NCI-H1092 (cell line): Measurements from ENCODE around the gene CGNL1.

Source experiments
- DNase-seq: peaks from one replicate; lab custom pipeline; 2025; lab: John Stamatoyannopoulos, UW

The CGNL1 gene

GRCh38 chr15:57424628-57425405 is 48.5 kb downstream of the CGNL1 start:
- DNase-seq, result no peak

- DNase-seq, result no peak
Measured at GRCh38 chr15:57425842-57426241, 49.5 kb downstream of the CGNL1 start.

- DNase-seq, result no peak
Measured at GRCh38 chr15:57427367-57427821, 51.1 kb downstream of the CGNL1 start.

GRCh38 chr15:57432141-57432741 is 55.9 kb downstream of the CGNL1 start:
- no peak for DNase-seq

GRCh38 chr15:57436166-57436565 is 59.9 kb downstream of the CGNL1 start:
- no peak for DNase-seq

GRCh38 chr15:57436961-57437360 is 60.7 kb downstream of the CGNL1 start:
- no peak for DNase-seq

GRCh38 chr15:57437564-57437963 is 61.3 kb downstream of the CGNL1 start:
- no peak for DNase-seq

- DNase-seq, result no peak
Measured at GRCh38 chr15:57438166-57438565, 61.9 kb downstream of the CGNL1 start.

- DNase-seq, result no peak
Measured at GRCh38 chr15:57439128-57440027, 63.1 kb downstream of the CGNL1 start.

- DNase-seq, result no peak
Measured at GRCh38 chr15:57440167-57440566, 63.9 kb downstream of the CGNL1 start.

- DNase-seq, result no peak
Measured at GRCh38 chr15:57440799-57441198, 64.5 kb downstream of the CGNL1 start.

GRCh38 chr15:57442335-57442734 is 66.0 kb downstream of the CGNL1 start:
- no peak for DNase-seq

- no peak for DNase-seq
Measured at GRCh38 chr15:57443486-57443885, 67.2 kb downstream of the CGNL1 start.

GRCh38 chr15:57444877-57445513 is 68.7 kb downstream of the CGNL1 start:
- DNase-seq, result no peak

- no peak for DNase-seq
Measured at GRCh38 chr15:57445872-57446271, 69.6 kb downstream of the CGNL1 start.

- DNase-seq, result no peak
Measured at GRCh38 chr15:57446393-57446792, 70.1 kb downstream of the CGNL1 start.

- DNase-seq, result no peak
Measured at GRCh38 chr15:57451555-57451954, 75.2 kb downstream of the CGNL1 start.

GRCh38 chr15:57452090-57452754 is 75.9 kb downstream of the CGNL1 start:
- DNase-seq, result no peak

GRCh38 chr15:57455929-57456328 is 79.6 kb downstream of the CGNL1 start:
- no peak for DNase-seq

GRCh38 chr15:57456559-57456958 is 80.3 kb downstream of the CGNL1 start:
- no peak for DNase-seq

- DNase-seq, result no peak
Measured at GRCh38 chr15:57457726-57458125, 81.4 kb downstream of the CGNL1 start.

GRCh38 chr15:57458356-57458781 is 82.1 kb downstream of the CGNL1 start:
- DNase-seq, result no peak
